K562 (cell line): Measurements from ENCODE around the gene ALG9. TPM values are rescaled to one million over a fixed set of nuclear protein-coding genes. Genes with fewer than 3 reads are reported as not detected.
A peak's percentile ranks its signal among the peaks of the same experiment; 100 is the strongest.

Source experiments
- ARID3B ChIP-seq: fragments of 250-450 bp; sonication (Bioruptor Pico); IDR thresholded peaks from 2 replicates; pipeline ENCODE4 v1.4.0; 2020; ENCODE audit warnings: borderline replicate concordance
- C11orf30 ChIP-seq: fragments of 450-650 bp; IDR thresholded peaks from 2 replicates; pipeline ENCODE4 v1.6.1; 2016; ENCODE audit warnings: low read depth, mild to moderate bottlenecking
- DIDO1 ChIP-seq: fragments of 450-650 bp; IDR thresholded peaks from 2 replicates; pipeline ENCODE4 v1.6.1; 2016; ENCODE audit warnings: low read depth, missing biosample characterization, missing genetic modification characterization
- E2F6 ChIP-seq, 2 experiments: IDR thresholded peaks; 2 replicates each; pipeline ENCODE4 v1.6.1; 2011; ENCODE audit warnings: borderline replicate concordance in 1 of 2, control low read depth in 1 of 2, low read depth in 1 of 2, low read length in 1 of 2, mild to moderate bottlenecking in 1 of 2, mixed read lengths in 1 of 2, moderate library complexity in 1 of 2; ENCODE audit not compliant: insufficient read depth in 1 of 2, insufficient read length in 1 of 2, poor library complexity in 1 of 2, severe bottlenecking in 1 of 2; ENCODE audit errors: extremely low read depth in 1 of 2
- ELF2 ChIP-seq: fragments of 250-450 bp; sonication (Bioruptor Pico); IDR thresholded peaks from 2 replicates; pipeline ENCODE4 v1.5.0; 2021; ENCODE audit warnings: mild to moderate bottlenecking
- HMGN3 ChIP-seq: IDR thresholded peaks from 2 replicates; pipeline ENCODE4 v1.6.1; 2011; ENCODE audit warnings: borderline replicate concordance, low read depth, mild to moderate bottlenecking, mixed read lengths, low read length; ENCODE audit not compliant: insufficient read length; ENCODE audit errors: extremely low read depth
- MYC ChIP-seq, 2 experiments: fragments of 250-450 bp in 1 of 2; sonication (Bioruptor Pico) in 1 of 2; IDR thresholded peaks; 2 replicates each; pipeline versions ENCODE4 v1.5.1 to v1.6.1; 2012 to 2021; ENCODE audit warnings: low read depth in 2 of 2, borderline replicate concordance in 1 of 2, improper control_type of control experiment in 1 of 2, low read length in 1 of 2, mild to moderate bottlenecking in 1 of 2, moderate library complexity in 1 of 2
- NONO ChIP-seq, 2 experiments: fragments of 200-400 bp in 1 of 2; fragments of 450-650 bp in 1 of 2; formaldehyde crosslinking in 1 of 2; IDR thresholded peaks; 2 replicates each; pipeline ENCODE4 v1.6.1; 2017; ENCODE audit warnings: low read depth in 2 of 2, mild to moderate bottlenecking in 2 of 2, moderate library complexity in 2 of 2, low read length in 1 of 2
- RBFOX2 ChIP-seq: fragments of 200-400 bp; formaldehyde crosslinking; IDR thresholded peaks from 2 replicates; pipeline ENCODE4 v1.6.1; 2017; ENCODE audit warnings: low read depth, mild to moderate bottlenecking, low read length, moderate library complexity
- SIN3B ChIP-seq: fragments of 450-650 bp; IDR thresholded peaks from 2 replicates; pipeline ENCODE4 v1.6.1; 2017; ENCODE audit warnings: low read depth, mild to moderate bottlenecking, moderate library complexity
- STAT6 ChIP-seq: sonication (generic); formaldehyde crosslinking; IDR thresholded peaks from 2 replicates; pipeline ENCODE4 v1.8.1; 2023; ENCODE audit warnings: mild to moderate bottlenecking, missing genetic modification reagents
- TFAP4 ChIP-seq: sonication (generic); formaldehyde crosslinking; IDR thresholded peaks from 2 replicates; pipeline ENCODE4 v1.8.0; 2022; ENCODE audit warnings: missing genetic modification reagents, mild to moderate bottlenecking, moderate library complexity, borderline replicate concordance
- YBX1 ChIP-seq: fragments of 450-650 bp; IDR thresholded peaks from 2 replicates; pipeline ENCODE4 v1.7.1; 2016; ENCODE audit warnings: mild to moderate bottlenecking
- YY1 ChIP-seq, 3 experiments: IDR thresholded peaks; 2 replicates each; pipeline ENCODE4 v1.6.1; 2011; ENCODE audit warnings: low read length in 2 of 3, mild to moderate bottlenecking in 2 of 3, moderate library complexity in 2 of 3, borderline replicate concordance in 1 of 3, control low read depth in 1 of 3, low read depth in 1 of 3; ENCODE audit not compliant: insufficient read depth in 3 of 3, insufficient replicate concordance in 2 of 3, control insufficient read depth in 1 of 3, insufficient read length in 1 of 3; ENCODE audit errors: extremely low read depth in 1 of 3
- ZNF384 ChIP-seq: IDR thresholded peaks from 2 replicates; pipeline ENCODE4 v1.6.1; 2012; ENCODE audit warnings: low read depth, low read length, improper control_type of control experiment
- ZNF766 ChIP-seq: fragments of 200-800 bp; sonication (Bioruptor generic); conservative IDR thresholded peaks from 2 replicates; pipeline ENCODE4 v1.6.1; 2016; ENCODE audit warnings: missing genetic modification characterization, missing compliant biosample characterization
- polyA plus RNA-seq, 8 experiments: library from polyadenylated mRNA; depleted of rRNA in 4 of 8; stranded (reverse) in 5 of 8; unstranded in 3 of 8; fragments of >200 nt; fragmentation: Nextera tagmentation in 2 of 8; fragmentation: Illumina TruSeq in 1 of 8; extraction: Ambion mirVana in 2 of 8; extraction: Trizol in 1 of 8; gene quantifications; 2 replicates each; pipeline versions ENCODE4 v1.2.1 to v1.2.3, GENCODE V29; 2011 to 2014; ENCODE audit warnings: inconsistent platforms in 1 of 8, missing spikeins in 1 of 8
- total RNA-seq, 7 experiments: library from RNA; depleted of rRNA in 6 of 7; stranded (reverse); fragments of >200 nt in 6 of 7; fragmentation: Illumina TruSeq in 2 of 7; extraction: Trizol in 2 of 7; gene quantifications; 2 replicates each; pipeline versions ENCODE4 v1.2.1 to v1.2.3, GENCODE V29; 2011 to 2021; ENCODE audit warnings: low replicate concordance in 1 of 7

Gene ALG9
- total and polyA plus RNA-seq, 9 of the 15 experiments (the other 6 are each of a cell fraction or from before 2014, with no cell fraction given): 11.5 to 40.5 (median 24.9) TPM

- TF ChIP-seq YBX1: no peak
- peak; percentile 86 for TF ChIP-seq RBFOX2
- TF ChIP-seq NONO (IDR thresholded peaks at IDR 0.05; ENCODE audit: low read depth in 2 of 2, low read length in 1 of 2): peak in 1 of 2 experiments; percentile 66; a peak in 1 of 4 replicates
- 0 out of 2 replicates have a peak, but pooled peaks have one; percentile 12 for TF ChIP-seq ZNF384
- TF ChIP-seq ZNF766 (CRISPR knock-in tag): 0 out of 2 replicates have a peak, but pooled peaks have one; percentile 25
- peak in 2 of 3 experiments; percentile 54 to 75 for TF ChIP-seq YY1 (IDR thresholded peaks at IDR 0.05; ENCODE audit: borderline replicate concordance in 1 of 3, control insufficient read depth in 1 of 3, extremely low read depth in 1 of 3, insufficient read depth in 3 of 3, insufficient read length in 1 of 3, insufficient replicate concordance in 2 of 3, low read depth in 1 of 3, low read length in 2 of 3)
- peak; percentile 59; the same call in 1 of the 2 replicates for TF ChIP-seq C11orf30
- TF ChIP-seq HMGN3: peak; percentile 69
- peak; percentile 81 for TF ChIP-seq SIN3B
- TF ChIP-seq ARID3B: 0 out of 2 replicates have a peak, but pooled peaks have one; percentile 36
- TF ChIP-seq STAT6 (CRISPR knock-in tag): peak; percentile 94; the same call in 1 of the 2 replicates
- peak; percentile 49; the same call in 1 of the 2 replicates for TF ChIP-seq TFAP4 (CRISPR knock-in tag)
- peak; percentile 49; the same call in 1 of the 2 replicates for TF ChIP-seq DIDO1
- peak; percentile 10; the same call in 1 of the 2 replicates for TF ChIP-seq ELF2
- TF ChIP-seq MYC (IDR thresholded peaks at IDR 0.05; ENCODE audit: low read depth, low read length): peak; percentile 61; the same call in 1 of the 2 replicates
- no peak for TF ChIP-seq MYC (CRISPR knock-in tag; IDR thresholded peaks at IDR 0.05; ENCODE audit: borderline replicate concordance, low read depth)
- peak in 1 of 2 experiments; percentile 38 for TF ChIP-seq E2F6 (IDR thresholded peaks at IDR 0.05; ENCODE audit: borderline replicate concordance in 1 of 2, extremely low read depth in 1 of 2, insufficient read depth in 1 of 2, insufficient read length in 1 of 2, low read depth in 1 of 2, low read length in 1 of 2, poor library complexity in 1 of 2, severe bottlenecking in 1 of 2)
These were observed at the start of gene ALG9 (continued) for GRCh38 chr11:111870886-111871692.
